ENCODE results near the gene SNAI3. TPM values are rescaled to one million over a fixed set of nuclear protein-coding genes. Genes with fewer than 3 reads are reported as not detected.

SNAI3 gene
- total RNA-seq, 6 experiments from 2014 or later: not detected

GRCh38 chr16:88654363-88655052, 31.8 kb downstream of the SNAI3 start:
- Mint-ChIP-seq H3K36me3 (ENCODE audit: low read depth) (no peaks in the 10 kb centered on the region), H3K4me1 (ENCODE audit: low read depth) (no peaks in the 10 kb centered on the region), H3K27me3 (ENCODE audit: insufficient read depth) (no peaks in the 10 kb centered on the region), H3K9me3 (no peaks in the 10 kb centered on the region), H3K27ac (no peak overlapping the region), H3K4me3 (no peak overlapping the region)
- no peak for DNase-seq
- TF ChIP-seq CTCF (IDR thresholded peaks at IDR 0.05): no peak

- Mint-ChIP-seq H3K27me3 (ENCODE audit: insufficient read depth) (no peaks in the 10 kb centered on the region), H3K9me3 (no peaks in the 10 kb centered on the region), H3K27ac (no peak overlapping the region), H3K4me1 (ENCODE audit: low read depth) (no peaks in the 10 kb centered on the region), H3K4me3 (no peak overlapping the region), H3K36me3 (ENCODE audit: low read depth) (no peaks in the 10 kb centered on the region; the same call in 1 of the 2 replicates)
- no peak for DNase-seq
- no peak for TF ChIP-seq CTCF (IDR thresholded peaks at IDR 0.05)
Measured at GRCh38 chr16:88653596-88654362, 32.5 kb downstream of the SNAI3 start.

- Mint-ChIP-seq H3K9me3 (no peaks in the 10 kb centered on the region), H3K27me3 (ENCODE audit: insufficient read depth) (no peaks in the 10 kb centered on the region), H3K4me1 (ENCODE audit: low read depth) (no peaks in the 10 kb centered on the region), H3K36me3 (ENCODE audit: low read depth) (no peaks in the 10 kb centered on the region; the same call in 1 of the 2 replicates), H3K27ac (no peak overlapping the region), H3K4me3 (no peak overlapping the region)
- no peak for DNase-seq
- no peak for TF ChIP-seq CTCF (IDR thresholded peaks at IDR 0.05)
Measured at GRCh38 chr16:88653101-88653500, 33.2 kb downstream of the SNAI3 start.

- no peaks in the 10 kb centered on the region for H3K9me3 Mint-ChIP-seq
- H3K36me3 Mint-ChIP-seq (ENCODE audit: low read depth): no peaks in the 10 kb centered on the region; the same call in 1 of the 2 replicates
- H3K4me3 Mint-ChIP-seq: no peak overlapping the region
- no peaks in the 10 kb centered on the region for H3K27me3 Mint-ChIP-seq (ENCODE audit: insufficient read depth)
- DNase-seq: no peak
- H3K27ac Mint-ChIP-seq: no peak overlapping the region
- TF ChIP-seq CTCF (IDR thresholded peaks at IDR 0.05): no peak
- no peaks in the 10 kb centered on the region for H3K4me1 Mint-ChIP-seq (ENCODE audit: low read depth)
Measured at GRCh38 chr16:88652762-88653063, 33.6 kb downstream of the SNAI3 start.

GRCh38 chr16:88651989-88652761, 34.1 kb downstream of the SNAI3 start:
- Mint-ChIP-seq H3K27ac (no peak overlapping the region), H3K36me3 (ENCODE audit: low read depth) (no peaks in the 10 kb centered on the region; the same call in 1 of the 2 replicates), H3K27me3 (ENCODE audit: insufficient read depth) (no peaks in the 10 kb centered on the region), H3K4me3 (no peak overlapping the region), H3K4me1 (ENCODE audit: low read depth) (no peaks in the 10 kb centered on the region), H3K9me3 (no peaks in the 10 kb centered on the region)
- TF ChIP-seq CTCF (IDR thresholded peaks at IDR 0.05): no peak
- DNase-seq: no peak
